GM12892 (cell line): ENCODE results near the gene IBA57.

Experiments
- POLR2A ChIP-seq: IDR thresholded peaks from 2 replicates; pipeline ENCODE4 v1.6.1; 2011; ENCODE audit warnings: low read depth, low read length, control low read depth
- POLR2AphosphoS5 ChIP-seq: IDR thresholded peaks from 2 replicates; pipeline ENCODE4 v1.6.1; 2011; ENCODE audit warnings: low read depth, low read length, control low read depth
- TAF1 ChIP-seq: IDR thresholded peaks from 2 replicates; pipeline ENCODE4 v1.6.1; 2011; ENCODE audit warnings: low read depth, mild to moderate bottlenecking, control low read depth, low read length, borderline replicate concordance

DNA sequence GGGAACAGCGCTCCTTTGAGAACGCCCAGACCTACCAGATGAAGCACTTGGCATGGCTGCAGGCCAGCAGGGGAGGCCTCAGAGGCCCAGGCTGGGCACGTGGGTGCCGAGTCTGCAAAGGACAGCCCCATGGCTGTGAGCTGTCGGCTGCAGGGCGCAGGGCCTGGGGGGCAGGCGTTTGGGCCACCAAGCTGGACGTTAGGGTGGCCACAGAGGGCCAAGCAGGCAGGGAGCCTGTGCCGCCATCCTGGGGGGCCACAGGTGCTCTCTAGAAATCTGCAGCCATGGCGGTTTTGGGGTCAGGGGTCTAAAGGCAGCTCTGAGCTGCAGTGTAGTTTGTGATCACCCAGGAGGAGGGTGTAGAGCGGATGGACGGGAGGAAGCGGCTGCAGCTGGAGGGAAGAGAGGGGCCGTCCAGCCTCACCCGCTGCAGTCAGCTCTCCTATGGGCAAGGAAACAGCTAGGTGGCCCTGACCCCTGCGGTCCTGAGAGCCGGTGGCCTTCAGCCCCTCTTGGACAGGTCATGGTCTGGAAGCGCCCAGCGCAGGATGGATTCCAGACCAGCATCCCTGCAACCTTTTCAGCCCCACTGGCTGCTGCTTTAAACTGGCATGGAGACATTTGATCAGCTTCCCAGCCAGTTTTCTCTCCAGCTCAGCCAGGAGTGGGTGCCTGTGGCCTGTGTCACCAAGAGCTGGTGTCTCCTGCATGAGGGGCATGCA is 11.0 kb downstream of the IBA57 start:
- TF ChIP-seq TAF1 (no peak), POLR2A (no peak), POLR2AphosphoS5 (no peak)
